GM18505 (cell line): ENCODE measurements around the gene SNAP29.
"Not testable (repeated sequence)": the region's sequence is repeated elsewhere in the genome, so short reads cannot be mapped to it uniquely, and the experiment has no call there.

Source experiments
- ATAC-seq: cut with Tn5 transposase; IDR thresholded peaks from one replicate; pipeline ENCODE4 v1.9.1; 2021; ENCODE audit not compliant: unreplicated experiment
- POLR2A ChIP-seq: IDR thresholded peaks from 4 replicates; pipeline ENCODE4 v1.6.1; 2011; ENCODE audit warnings: borderline replicate concordance; ENCODE audit not compliant: insufficient read depth, insufficient read length; ENCODE audit errors: extremely low read depth

Gene SNAP29

GRCh38 chr22:20825624-20826023 lies 33.2 kb upstream of the SNAP29 start:
- ATAC-seq = no peak
- no peak for TF ChIP-seq POLR2A

GRCh38 chr22:20826373-20827152 lies 32.2 kb upstream of the SNAP29 start:
- not testable (repeated sequence) for ATAC-seq

GRCh38 chr22:20829491-20830134 lies 29.2 kb upstream of the SNAP29 start:
- TF ChIP-seq POLR2A = no peak
- ATAC-seq = no peak

GRCh38 chr22:20833225-20833665 lies 25.6 kb upstream of the SNAP29 start:
- no peak for ATAC-seq
- TF ChIP-seq POLR2A = no peak

- no peak for TF ChIP-seq POLR2A
- ATAC-seq = no peak
These were observed 24.6 kb upstream of the SNAP29 start for GRCh38 chr22:20834206-20834605.

GRCh38 chr22:20834725-20835124 lies 24.1 kb upstream of the SNAP29 start:
- ATAC-seq = no peak
- TF ChIP-seq POLR2A = no peak

- no peak for ATAC-seq
These were observed 21.6 kb upstream of the SNAP29 start for GRCh38 chr22:20836987-20837823.

GRCh38 chr22:20839354-20839753 lies 19.5 kb upstream of the SNAP29 start:
- not testable (repeated sequence) for ATAC-seq

More at GRCh38 chr22:20836987-20837823, 21.6 kb upstream of the SNAP29 start:
- no peak for TF ChIP-seq POLR2A

- ATAC-seq = no peak
- no peak for TF ChIP-seq POLR2A
These were observed 18.8 kb upstream of the SNAP29 start for GRCh38 chr22:20839837-20840645.

GRCh38 chr22:20840646-20841371 lies 18.0 kb upstream of the SNAP29 start:
- no peak for ATAC-seq

GRCh38 chr22:20843501-20843900 lies 15.3 kb upstream of the SNAP29 start:
- no peak for ATAC-seq
- TF ChIP-seq POLR2A = no peak

More at GRCh38 chr22:20840646-20841371, 18.0 kb upstream of the SNAP29 start:
- no peak for TF ChIP-seq POLR2A

GRCh38 chr22:20844055-20845037 lies 14.5 kb upstream of the SNAP29 start:
- no peak for ATAC-seq
- TF ChIP-seq POLR2A = no peak
